B cell (primary cell): ENCODE measurements around the gene EEF1AKMT4. TPM values are rescaled to one million over a fixed set of nuclear protein-coding genes. Genes with fewer than 3 reads are reported as not detected.

Source experiments
- ATAC-seq: fragments of 200-7000 bp; cut with Tn5 transposase; one replicate; pipeline ENCODE4 v1.10.0; 2021; ENCODE audit warnings: low read depth, mild to moderate bottlenecking, moderate number of reproducible peaks, moderate library complexity
- CTCF ChIA-PET: fragments of 350-600 bp; sonication (Branson Sonifier 250); formaldehyde crosslinking; loops from one replicate; lab custom pipeline; 2021; ENCODE audit warnings: antibody characterized with exemption, inconsistent platforms; lab: Charles Lee
- POLR2A ChIA-PET: fragments of 350-600 bp; sonication (Branson Sonifier 250); formaldehyde crosslinking; loops from one replicate; lab custom pipeline; 2021; ENCODE audit warnings: antibody characterized with exemption; lab: Charles Lee
- DNase-seq: peaks from one replicate; pipeline ENCODE4 v3.0.0; 2013
- H2AFZ ChIP-seq: 2 replicates; pipeline ENCODE4 v1.6.1; 2012; ENCODE audit warnings: mild to moderate bottlenecking, low read depth, low read length; ENCODE audit not compliant: insufficient read depth, poor library complexity, severe bottlenecking
- H3K27ac ChIP-seq, 2 donors: 1 replicate in 1 of 2; 2 replicates in 1 of 2; pipeline ENCODE4 v1.5.1; 2012 to 2013; ENCODE audit warnings: low read length in 2 of 2, mild to moderate bottlenecking in 2 of 2, moderate library complexity in 1 of 2
- H3K27me3 ChIP-seq, 4 experiments: fragments of 200-600 bp in 1 of 4; sonication (generic) in 1 of 4; replicated peaks in 1 of 4; 1 replicate in 2 of 4; 2 replicates in 2 of 4; pipeline versions ENCODE4 v1.6.1 to v1.7.0; 2013 to 2016; ENCODE audit warnings: low read length in 3 of 4, mild to moderate bottlenecking in 2 of 4, mixed read lengths in 1 of 4, moderate library complexity in 1 of 4; ENCODE audit not compliant: insufficient read depth in 4 of 4, control insufficient read depth in 3 of 4; ENCODE audit errors: control extremely low read depth in 1 of 4
- H3K36me3 ChIP-seq, 2 experiments: replicated peaks in 1 of 2; 1 replicate in 1 of 2; 2 replicates in 1 of 2; pipeline versions ENCODE4 v1.6.1 to v1.7.1; 2013; ENCODE audit warnings: low read length in 1 of 2; ENCODE audit not compliant: insufficient read depth in 2 of 2, control insufficient read depth in 1 of 2; ENCODE audit errors: control extremely low read depth in 1 of 2, extremely low read depth in 1 of 2
- H3K4me1 ChIP-seq, 2 donors: fragments of 200-600 bp in 1 of 2; sonication (generic) in 1 of 2; 1 replicate in 1 of 2; 2 replicates in 1 of 2; pipeline versions ENCODE4 v1.5.1 to v1.6.1; 2013 to 2017; ENCODE audit warnings: low read length in 2 of 2; ENCODE audit not compliant: control insufficient read depth in 2 of 2, insufficient read depth in 2 of 2
- H3K4me2 ChIP-seq: replicated peaks from 2 replicates; pipeline ENCODE3; 2012; ENCODE audit warnings: mild to moderate bottlenecking, low read depth, low read length; ENCODE audit not compliant: poor library complexity, severe bottlenecking
- H3K4me3 ChIP-seq, 5 experiments: fragments of 200-600 bp in 1 of 5; sonication (generic) in 1 of 5; 1 replicate in 3 of 5; 2 replicates in 2 of 5; pipeline versions ENCODE4 v1.5.1 to v1.7.0; 2011 to 2016; ENCODE audit warnings: low read length in 4 of 5, mild to moderate bottlenecking in 4 of 5, low read depth in 2 of 5, control low read depth in 1 of 5, moderate library complexity in 1 of 5; ENCODE audit not compliant: insufficient read depth in 1 of 5; ENCODE audit errors: control extremely low read depth in 1 of 5, extremely low read depth in 1 of 5
- H3K79me2 ChIP-seq: fragments of 200-600 bp; sonication (generic); one replicate; pipeline ENCODE4 v1.6.0; 2016; ENCODE audit warnings: low read length; ENCODE audit not compliant: control insufficient read depth, insufficient read depth
- H3K9ac ChIP-seq: fragments of 200-600 bp; sonication (generic); 2 replicates; pipeline ENCODE4 v1.6.1; 2017; ENCODE audit warnings: mild to moderate bottlenecking, low read length, moderate library complexity
- H3K9me3 ChIP-seq, 3 donors: one replicate each; pipeline versions ENCODE4 v1.6.1 to v1.7.1; 2013; ENCODE audit warnings: low read length in 2 of 3; ENCODE audit not compliant: control insufficient read depth in 2 of 3, insufficient read depth in 1 of 3; ENCODE audit errors: control extremely low read depth in 1 of 3
- H4K20me1 ChIP-seq: 2 replicates; pipeline ENCODE4 v1.6.0; 2012; ENCODE audit warnings: mild to moderate bottlenecking, low read length; ENCODE audit not compliant: insufficient read depth, control insufficient read depth, poor library complexity, severe bottlenecking
- H3K27ac Mint-ChIP-seq: one replicate; pipeline ENCODE4 v1.8.0; 2021; ENCODE audit warnings: mixed read lengths
- H3K27me3 Mint-ChIP-seq: one replicate; pipeline ENCODE4 v1.8.0; 2021; ENCODE audit warnings: mixed read lengths
- H3K4me1 Mint-ChIP-seq: one replicate; pipeline ENCODE4 v1.8.0; 2021; ENCODE audit warnings: mixed read lengths
- H3K4me3 Mint-ChIP-seq: one replicate; pipeline ENCODE4 v1.8.0; 2021; ENCODE audit warnings: mixed read lengths
- H3K9me3 Mint-ChIP-seq: one replicate; pipeline ENCODE4 v1.8.0; 2022; ENCODE audit warnings: mixed read lengths; ENCODE audit not compliant: insufficient read depth
- EZH2 ChIP-seq: IDR thresholded peaks from 2 replicates; pipeline ENCODE4 v1.6.1; 2012; ENCODE audit warnings: borderline replicate concordance, low read depth, mild to moderate bottlenecking, moderate library complexity, low read length; ENCODE audit not compliant: insufficient read depth, poor library complexity, severe bottlenecking
- WGBS: methylation state at CpG from one replicate; pipeline ENCODE4 v1.1.5; 2013; ENCODE audit warnings: missing lambda C conversion rate; ENCODE audit not compliant: insufficient coverage; 5-methylcytosine and 5-hydroxymethylcytosine counted together
- intact Hi-C: fragments of 100-400 bp; cut with micrococcal nuclease; formaldehyde crosslinking; loops from one replicate; pipeline ENCODE4 v1.10.0; 2022
- polyA plus RNA-seq: library from polyadenylated mRNA; depleted of rRNA; stranded (reverse); fragments of >200 nt; gene quantifications from 2 replicates; pipeline ENCODE4 v1.2.3, GENCODE V29; 2012
- total RNA-seq, 2 donors: library from RNA; stranded (reverse); fragments of 120-200 nt in 1 of 2; gene quantifications; 1 replicate in 1 of 2; 2 replicates in 1 of 2; pipeline versions ENCODE4 v1.2.3 to v1.2.4, GENCODE V29; 2013 to 2022
- TF ChIP-seq, protein P1 (sequence below): fragments of 200-600 bp; IDR thresholded peaks from one replicate; pipeline ENCODE4 v1.8.0; 2022; ENCODE audit warnings: antibody characterized with exemption, mild to moderate bottlenecking

Gene EEF1AKMT4
- total and polyA plus RNA-seq, 2 donors (not counting 1 experiment from before 2014, with no cell fraction given) = 1.5 to 2.5 TPM

DNA sequence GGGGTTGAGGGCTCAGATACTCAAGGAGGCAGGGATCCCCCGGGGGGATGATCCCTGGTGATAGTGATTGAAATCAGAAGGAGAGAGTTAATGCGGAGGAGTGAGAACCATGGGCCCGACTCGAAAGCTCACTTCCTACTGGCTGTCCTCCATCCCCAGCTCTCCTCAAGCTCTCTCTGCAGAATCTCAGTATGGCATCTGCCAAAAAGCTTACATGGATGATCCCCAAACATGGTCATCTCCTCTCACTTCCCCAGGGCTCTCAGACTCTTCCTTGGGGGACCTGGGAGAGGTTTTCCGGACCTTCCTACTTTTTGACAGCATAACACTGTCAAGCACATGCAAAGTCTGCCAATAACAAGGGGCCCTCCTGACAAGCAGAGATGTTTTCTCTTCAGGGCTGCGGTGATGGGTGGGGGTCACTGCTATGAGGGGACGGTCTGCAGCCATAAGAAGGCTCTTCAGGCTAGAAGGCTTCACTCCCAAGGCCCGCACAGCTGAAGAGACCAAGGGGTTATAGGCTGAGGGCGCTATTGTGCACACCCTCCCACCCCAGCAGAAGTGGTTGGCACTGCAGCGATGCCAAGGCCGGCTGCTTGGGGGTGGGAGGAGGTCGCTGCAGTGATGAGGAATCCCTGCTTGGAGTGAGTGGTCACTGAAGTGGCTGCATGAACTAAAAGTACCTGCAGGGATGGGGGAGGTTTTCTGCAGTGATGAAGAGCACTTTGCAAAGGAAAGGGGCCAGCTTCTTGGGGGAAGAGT lies 20.9 kb upstream of the EEF1AKMT4 start:
- intact Hi-C loops = loop anchor here (1.0 to 5.0 kb wide), 5 partner anchors 42 to 344 kb away; partner anchors contain the start of genes ABCF3, AP2M1, EIF2B5 and PARL
- TF ChIP-seq, protein P1, sequence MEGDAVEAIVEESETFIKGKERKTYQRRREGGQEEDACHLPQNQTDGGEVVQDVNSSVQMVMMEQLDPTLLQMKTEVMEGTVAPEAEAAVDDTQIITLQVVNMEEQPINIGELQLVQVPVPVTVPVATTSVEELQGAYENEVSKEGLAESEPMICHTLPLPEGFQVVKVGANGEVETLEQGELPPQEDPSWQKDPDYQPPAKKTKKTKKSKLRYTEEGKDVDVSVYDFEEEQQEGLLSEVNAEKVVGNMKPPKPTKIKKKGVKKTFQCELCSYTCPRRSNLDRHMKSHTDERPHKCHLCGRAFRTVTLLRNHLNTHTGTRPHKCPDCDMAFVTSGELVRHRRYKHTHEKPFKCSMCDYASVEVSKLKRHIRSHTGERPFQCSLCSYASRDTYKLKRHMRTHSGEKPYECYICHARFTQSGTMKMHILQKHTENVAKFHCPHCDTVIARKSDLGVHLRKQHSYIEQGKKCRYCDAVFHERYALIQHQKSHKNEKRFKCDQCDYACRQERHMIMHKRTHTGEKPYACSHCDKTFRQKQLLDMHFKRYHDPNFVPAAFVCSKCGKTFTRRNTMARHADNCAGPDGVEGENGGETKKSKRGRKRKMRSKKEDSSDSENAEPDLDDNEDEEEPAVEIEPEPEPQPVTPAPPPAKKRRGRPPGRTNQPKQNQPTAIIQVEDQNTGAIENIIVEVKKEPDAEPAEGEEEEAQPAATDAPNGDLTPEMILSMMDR = no peak
- no peak for TF ChIP-seq EZH2

More for the DNA sequence above, 20.9 kb upstream of the EEF1AKMT4 start:
- WGBS = 50% methylated on average over 3 of the region's 12 CpGs
- Histone ChIP-seq H3K4me1 (peaks cover 15 to 25% of the 10 kb centered on the region in 2 donors), H3K4me3 (peak overlapping the region in 3 of 5 experiments; percentile 59 to 74 (median 60)), H3K27ac (no peak overlapping the region), H3K79me2 (no peaks in the 10 kb centered on the region), H3K9me3 (peaks cover 0 to 3% (median 0%) of the 10 kb centered on the region in 3 donors), H3K4me2 (peak overlapping the region; percentile 100), H3K36me3 (no peaks in the 10 kb centered on the region), H3K9ac (peak overlapping the region; percentile 72), H2AFZ (peak overlapping the region; percentile 82), H4K20me1 (no peaks in the 10 kb centered on the region), H3K27me3 (peaks cover 0 to 68% (median 38%) of the 10 kb centered on the region in 4 experiments)
- peaks cover 20% of the 10 kb centered on the region for H3K4me1 Mint-ChIP-seq
- peaks cover 48% of the 10 kb centered on the region for H3K27me3 Mint-ChIP-seq
- ATAC-seq = no peak
- H3K4me3 Mint-ChIP-seq = peak overlapping the region; percentile 82
- POLR2A ChIA-PET = no interaction called here
- no peaks in the 10 kb centered on the region for H3K9me3 Mint-ChIP-seq
- H3K27ac Mint-ChIP-seq = no peak overlapping the region
- CTCF ChIA-PET = interaction anchor here (0.8 to 3.4 kb wide), 30 partner anchors 8 to 344 kb away, joined by 3 to 23 read pairs (median 5); partner anchors contain the start of genes ABCC5, ABCF3, ALG3 and EEF1AKMT4
- DNase-seq = peak; percentile 26
